OCI-LY7 (cell line): ENCODE results near the gene FNDC1. TPM values are rescaled to one million over a fixed set of nuclear protein-coding genes. Genes with fewer than 3 reads are reported as not detected.

Source experiments
- BruUV-seq: library from RNA; stranded (reverse); fragments of 400-500 nt; replicated peaks from 2 replicates; lab custom pipeline; 2021; lab: Mats Ljungman, UMichigan
- CTCF ChIA-PET: fragments of 300-600 bp; sonication (Branson Sonifier 250); formaldehyde crosslinking; loops from one replicate; lab custom pipeline; 2022; ENCODE audit warnings: antibody characterized with exemption; ENCODE audit not compliant: unreplicated experiment; lab: Charles Lee
- POLR2A ChIA-PET: fragments of 300-600 bp; sonication (Branson Sonifier 250); formaldehyde crosslinking; loops from one replicate; lab custom pipeline; 2022; ENCODE audit warnings: antibody characterized with exemption; lab: Charles Lee
- DNase-seq: peaks from one replicate; pipeline ENCODE4 v3.0.0-alpha.2; 2015; ENCODE audit warnings: low spot score
- H2AFZ ChIP-seq: fragments of 200-600 bp; sonication (generic), shearing (Covaris generic); 2 replicates; pipeline ENCODE4 v1.6.1; 2014; ENCODE audit warnings: mild to moderate bottlenecking, antibody characterized with exemption, low read length, moderate library complexity
- H3K27ac ChIP-seq: fragments of 200-600 bp; sonication (generic); 2 replicates; pipeline ENCODE4 v1.5.1; 2014; ENCODE audit warnings: mixed run types, low read depth, mild to moderate bottlenecking, moderate library complexity, low read length, inconsistent platforms; ENCODE audit not compliant: poor library complexity, severe bottlenecking
- H3K36me3 ChIP-seq: fragments of 200-600 bp; sonication (generic); 2 replicates; pipeline ENCODE4 v1.6.1; 2014; ENCODE audit warnings: mild to moderate bottlenecking, antibody characterized with exemption, low read length, moderate library complexity, mixed read lengths; ENCODE audit not compliant: insufficient read depth
- H3K4me1 ChIP-seq: fragments of 200-600 bp; sonication (generic); 2 replicates; pipeline ENCODE4 v1.5.1; 2014; ENCODE audit warnings: mild to moderate bottlenecking, low read length; ENCODE audit not compliant: insufficient read depth, poor library complexity, severe bottlenecking
- H3K4me2 ChIP-seq: fragments of 200-600 bp; sonication (generic); 2 replicates; pipeline ENCODE4 v1.6.1; 2014; ENCODE audit warnings: mild to moderate bottlenecking, low read length
- H3K4me3 ChIP-seq: fragments of 200-600 bp; sonication (generic); 2 replicates; pipeline ENCODE4 v1.5.1; 2014; ENCODE audit warnings: mild to moderate bottlenecking, low read depth, low read length; ENCODE audit not compliant: poor library complexity, severe bottlenecking
- H3K79me2 ChIP-seq: fragments of 200-600 bp; sonication (generic); 2 replicates; pipeline ENCODE4 v1.6.1; 2016; ENCODE audit warnings: low read depth, mild to moderate bottlenecking, low read length, moderate library complexity, mixed read lengths; ENCODE audit not compliant: insufficient read depth
- H3K9me2 ChIP-seq: fragments of 200-600 bp; sonication (generic); 2 replicates; pipeline ENCODE4 v1.6.1; 2016; ENCODE audit warnings: mild to moderate bottlenecking, low read length, mixed read lengths; ENCODE audit not compliant: insufficient read depth
- H3K9me3 ChIP-seq: fragments of 200-600 bp; sonication (generic); 2 replicates; pipeline ENCODE4 v1.6.1; 2014; ENCODE audit warnings: mild to moderate bottlenecking, mixed run types, low read length, mixed read lengths
- H4K20me1 ChIP-seq: fragments of 200-600 bp; sonication (generic); 2 replicates; pipeline ENCODE4 v1.6.1; 2014; ENCODE audit warnings: mild to moderate bottlenecking, antibody characterized with exemption, low read length, moderate library complexity, mixed read lengths; ENCODE audit not compliant: insufficient read depth
- EZH2phosphoT487 ChIP-seq: fragments of 200-600 bp; sonication (generic); IDR thresholded peaks from 2 replicates; pipeline ENCODE4 v1.6.1; 2018; ENCODE audit warnings: low read depth, borderline replicate concordance, mild to moderate bottlenecking, mixed run types, antibody characterized with exemption, low read length, moderate library complexity, mixed read lengths
- intact Hi-C: fragments of 100-400 bp; cut with micrococcal nuclease; formaldehyde crosslinking; loops from one replicate; pipeline ENCODE4 v1.10.0; 2022; ENCODE audit not compliant: unreplicated experiment
- total RNA-seq, 2 experiments: library from RNA; depleted of rRNA in 1 of 2; stranded (reverse); fragments of >200 nt in 1 of 2; shearing (Covaris generic) in 1 of 2; gene quantifications; 2 replicates each; pipeline ENCODE4 v1.2.3, GENCODE V29; 2014 to 2022
- TF ChIP-seq, protein P1 (sequence below): fragments of 200-600 bp; sonication (generic); conservative IDR thresholded peaks from 2 replicates; pipeline ENCODE4 v1.5.1; 2014; ENCODE audit warnings: mild to moderate bottlenecking, antibody characterized with exemption, low read length, moderate library complexity, mixed read lengths

The FNDC1 gene
- total RNA-seq, 2 experiments from 2014 or later = 0.16 to 19.9 TPM

DNA sequence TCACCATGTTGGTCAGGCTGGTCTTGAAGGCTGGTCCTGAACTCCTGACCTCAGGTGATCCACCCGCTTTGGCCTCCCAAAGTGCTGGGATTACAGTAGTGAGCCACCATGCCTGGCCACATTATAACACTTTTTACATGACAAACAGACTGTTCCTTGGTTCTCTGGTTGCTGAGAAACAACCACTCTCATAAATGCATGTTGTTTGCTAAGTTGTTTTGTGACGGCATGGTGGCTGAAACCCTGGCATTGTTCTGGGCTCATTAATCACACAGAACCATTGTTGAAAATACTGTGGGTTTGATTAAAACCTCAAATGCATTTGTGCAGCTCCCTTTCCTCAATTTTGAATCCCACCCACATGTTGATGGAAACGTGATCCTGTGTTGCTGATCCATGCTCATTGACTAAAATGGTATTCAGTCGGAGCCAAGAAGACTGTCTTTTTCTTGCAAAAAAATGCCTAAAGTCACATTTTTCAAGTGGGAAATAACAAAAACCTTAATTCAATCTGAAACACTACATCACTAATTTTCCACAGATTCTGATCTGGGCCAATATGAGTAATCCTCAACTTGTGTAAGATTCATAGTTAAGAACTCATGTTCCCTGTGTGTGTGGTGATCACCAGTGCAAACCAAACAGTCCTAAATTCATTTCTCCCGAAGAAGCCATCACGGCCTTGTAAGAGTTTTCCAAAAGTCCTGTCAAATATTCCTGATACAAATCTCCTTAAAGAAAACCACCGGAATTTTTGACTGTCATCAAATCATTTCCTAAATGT is 132.8 kb downstream of the FNDC1 start:
- Histone ChIP-seq H3K9me2 (no peaks in the 10 kb centered on the region), H3K4me3 (no peak overlapping the region), H2AFZ (no peak overlapping the region), H3K79me2 (no peaks in the 10 kb centered on the region), H3K36me3 (no peaks in the 10 kb centered on the region), H3K27ac (no peak overlapping the region), H4K20me1 (no peaks in the 10 kb centered on the region), H3K4me1 (no peaks in the 10 kb centered on the region), H3K4me2 (no peak overlapping the region), H3K9me3 (no peaks in the 10 kb centered on the region)
- ChIA-PET POLR2A (interaction anchor here (1.2 kb wide), 2 partner anchors 9 to 27 kb away, joined by 3 read pairs; no protein-coding TSS in a partner anchor), CTCF (no interaction called here)
- intact Hi-C loops = no loop called here
- TF ChIP-seq, protein P1, sequence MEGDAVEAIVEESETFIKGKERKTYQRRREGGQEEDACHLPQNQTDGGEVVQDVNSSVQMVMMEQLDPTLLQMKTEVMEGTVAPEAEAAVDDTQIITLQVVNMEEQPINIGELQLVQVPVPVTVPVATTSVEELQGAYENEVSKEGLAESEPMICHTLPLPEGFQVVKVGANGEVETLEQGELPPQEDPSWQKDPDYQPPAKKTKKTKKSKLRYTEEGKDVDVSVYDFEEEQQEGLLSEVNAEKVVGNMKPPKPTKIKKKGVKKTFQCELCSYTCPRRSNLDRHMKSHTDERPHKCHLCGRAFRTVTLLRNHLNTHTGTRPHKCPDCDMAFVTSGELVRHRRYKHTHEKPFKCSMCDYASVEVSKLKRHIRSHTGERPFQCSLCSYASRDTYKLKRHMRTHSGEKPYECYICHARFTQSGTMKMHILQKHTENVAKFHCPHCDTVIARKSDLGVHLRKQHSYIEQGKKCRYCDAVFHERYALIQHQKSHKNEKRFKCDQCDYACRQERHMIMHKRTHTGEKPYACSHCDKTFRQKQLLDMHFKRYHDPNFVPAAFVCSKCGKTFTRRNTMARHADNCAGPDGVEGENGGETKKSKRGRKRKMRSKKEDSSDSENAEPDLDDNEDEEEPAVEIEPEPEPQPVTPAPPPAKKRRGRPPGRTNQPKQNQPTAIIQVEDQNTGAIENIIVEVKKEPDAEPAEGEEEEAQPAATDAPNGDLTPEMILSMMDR = no peak
- no peak for TF ChIP-seq EZH2phosphoT487
- no peak for DNase-seq
- no TSS peak for BruUV-seq

DNA sequence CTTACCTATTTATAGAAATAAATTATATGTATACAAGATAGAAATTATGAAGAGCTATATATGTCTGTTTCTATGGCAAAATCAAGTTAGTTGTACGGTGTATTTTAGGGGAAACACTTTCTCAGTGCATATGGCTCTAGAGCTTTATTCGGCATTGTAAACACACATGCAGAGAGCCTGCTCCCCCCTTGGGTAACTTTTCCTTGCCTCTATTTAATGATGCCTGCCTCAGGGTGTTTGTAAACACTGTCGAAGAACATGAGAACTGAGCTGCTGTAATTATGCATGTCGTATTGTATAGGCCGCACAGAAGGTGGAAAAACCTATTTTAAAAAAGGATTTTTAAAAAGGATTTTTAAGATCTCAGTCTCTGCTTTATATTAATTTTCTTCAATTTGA is 133.4 kb downstream of the FNDC1 start:
- Histone ChIP-seq H3K9me3 (no peaks in the 10 kb centered on the region), H3K27ac (no peak overlapping the region), H3K36me3 (no peaks in the 10 kb centered on the region), H4K20me1 (no peaks in the 10 kb centered on the region), H3K4me1 (no peaks in the 10 kb centered on the region), H3K9me2 (no peaks in the 10 kb centered on the region), H3K4me3 (no peak overlapping the region), H3K79me2 (no peaks in the 10 kb centered on the region), H3K4me2 (no peak overlapping the region), H2AFZ (no peak overlapping the region)
- no peak for TF ChIP-seq EZH2phosphoT487
- TF ChIP-seq, protein P1 = no peak
- intact Hi-C loops = no loop called here
- ChIA-PET POLR2A (interaction anchor here (1.2 kb wide), 2 partner anchors 9 to 26 kb away, joined by 3 read pairs; no protein-coding TSS in a partner anchor), CTCF (no interaction called here)
- DNase-seq = no peak
- BruUV-seq = no TSS peak

DNA sequence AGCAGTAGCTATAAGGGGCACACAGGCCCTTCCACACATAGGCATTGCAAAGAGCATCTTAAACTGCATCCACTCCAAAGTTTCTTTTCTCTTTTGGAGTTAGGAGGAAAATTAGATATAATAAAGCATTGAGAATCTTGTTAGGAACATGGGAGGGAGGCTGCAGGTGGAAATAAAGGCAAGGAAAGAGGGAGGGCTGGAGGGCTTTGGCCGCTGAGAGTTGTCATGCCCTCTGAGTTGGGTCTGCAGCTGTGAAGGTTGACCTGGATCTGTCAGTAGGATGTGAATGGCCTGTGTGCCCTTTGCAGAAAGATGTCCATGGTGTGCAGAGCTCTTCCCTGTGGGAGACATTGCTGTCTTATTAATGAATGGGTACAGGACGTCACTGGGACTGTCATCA is 134.0 kb downstream of the FNDC1 start:
- Histone ChIP-seq H3K9me2 (no peaks in the 10 kb centered on the region), H2AFZ (no peak overlapping the region), H3K4me3 (no peak overlapping the region), H3K4me2 (no peak overlapping the region), H3K36me3 (no peaks in the 10 kb centered on the region), H4K20me1 (no peaks in the 10 kb centered on the region), H3K27ac (no peak overlapping the region), H3K4me1 (no peaks in the 10 kb centered on the region), H3K9me3 (no peaks in the 10 kb centered on the region), H3K79me2 (no peaks in the 10 kb centered on the region)
- ChIA-PET CTCF (no interaction called here), POLR2A (interaction anchor here (1.2 kb wide), 2 partner anchors 10 to 25 kb away, joined by 3 read pairs; no protein-coding TSS in a partner anchor)
- intact Hi-C loops = no loop called here
- DNase-seq = no peak
- no peak for TF ChIP-seq EZH2phosphoT487
- TF ChIP-seq, protein P1 = no peak
- no TSS peak for BruUV-seq
